ENCODE measurements around the gene INSIG1. TPM values are rescaled to one million over a fixed set of nuclear protein-coding genes. Genes with fewer than 3 reads are reported as not detected.

INSIG1 gene
- total RNA-seq, 1 experiment from 2014 or later = 53.4 TPM

DNA sequence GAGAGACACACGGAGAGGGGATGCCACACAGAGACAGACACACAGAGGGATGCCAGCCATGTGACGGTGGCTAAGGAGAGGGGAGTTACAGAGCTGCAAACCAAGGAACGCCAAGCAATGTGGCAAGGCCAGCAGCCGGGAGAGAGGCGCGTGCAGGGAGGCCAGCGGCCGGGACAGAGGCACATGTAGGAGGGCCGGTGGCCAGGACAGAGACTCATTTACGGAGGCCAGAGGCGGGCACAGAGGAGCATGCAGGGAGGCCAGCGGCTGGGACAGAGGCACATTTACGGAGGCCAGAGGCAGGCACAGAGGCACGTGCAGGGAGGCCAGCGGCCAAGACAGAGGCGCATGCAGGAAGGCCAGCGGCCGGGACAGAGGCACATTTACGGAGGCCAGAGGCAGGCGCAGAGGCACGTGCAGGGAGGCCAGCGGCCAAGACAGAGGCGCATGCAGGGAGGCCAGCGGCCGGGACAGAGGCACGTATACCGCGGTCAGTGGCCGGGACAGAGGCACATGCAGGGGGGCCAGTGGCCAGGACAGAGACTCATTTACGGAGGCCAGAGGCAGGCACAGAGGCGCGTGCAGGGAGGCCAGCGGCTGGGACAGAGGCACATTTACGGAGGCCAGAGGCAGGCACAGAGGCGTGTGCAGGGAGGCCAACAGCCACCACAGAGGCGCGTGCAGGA, 40.4 kb downstream of the INSIG1 start:
- no peak for DNase-seq (ENCODE audit: low spot score)
- intact Hi-C loops (cut with micrococcal nuclease; ENCODE audit: unreplicated experiment) = no loop called here
- TF ChIP-seq EZH2 (IDR thresholded peaks at IDR 0.05; ENCODE audit: borderline replicate concordance, low read depth, low read length, poor library complexity, severe bottlenecking) = no peak
- TF ChIP-seq, protein P1, sequence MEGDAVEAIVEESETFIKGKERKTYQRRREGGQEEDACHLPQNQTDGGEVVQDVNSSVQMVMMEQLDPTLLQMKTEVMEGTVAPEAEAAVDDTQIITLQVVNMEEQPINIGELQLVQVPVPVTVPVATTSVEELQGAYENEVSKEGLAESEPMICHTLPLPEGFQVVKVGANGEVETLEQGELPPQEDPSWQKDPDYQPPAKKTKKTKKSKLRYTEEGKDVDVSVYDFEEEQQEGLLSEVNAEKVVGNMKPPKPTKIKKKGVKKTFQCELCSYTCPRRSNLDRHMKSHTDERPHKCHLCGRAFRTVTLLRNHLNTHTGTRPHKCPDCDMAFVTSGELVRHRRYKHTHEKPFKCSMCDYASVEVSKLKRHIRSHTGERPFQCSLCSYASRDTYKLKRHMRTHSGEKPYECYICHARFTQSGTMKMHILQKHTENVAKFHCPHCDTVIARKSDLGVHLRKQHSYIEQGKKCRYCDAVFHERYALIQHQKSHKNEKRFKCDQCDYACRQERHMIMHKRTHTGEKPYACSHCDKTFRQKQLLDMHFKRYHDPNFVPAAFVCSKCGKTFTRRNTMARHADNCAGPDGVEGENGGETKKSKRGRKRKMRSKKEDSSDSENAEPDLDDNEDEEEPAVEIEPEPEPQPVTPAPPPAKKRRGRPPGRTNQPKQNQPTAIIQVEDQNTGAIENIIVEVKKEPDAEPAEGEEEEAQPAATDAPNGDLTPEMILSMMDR (conservative IDR thresholded peaks at IDR 0.05; ENCODE audit: low read depth, low read length) = no peak
- Histone ChIP-seq H3K4me3 (ENCODE audit: low read depth, low read length, poor library complexity, severe bottlenecking) (no peak overlapping the region), H3K4me1 (ENCODE audit: insufficient read depth, low read length, poor library complexity, severe bottlenecking) (no peaks in the 10 kb centered on the region), H3K9me3 (ENCODE audit: low read depth, low read length, poor library complexity, severe bottlenecking) (no peaks in the 10 kb centered on the region), H3K36me3 (ENCODE audit: insufficient read depth, low read length, poor library complexity, severe bottlenecking) (no peaks in the 10 kb centered on the region), H3K27me3 (replicated peaks; ENCODE audit: insufficient read depth, low read depth, low read length, poor library complexity) (peaks cover 35% of the 10 kb centered on the region), H3K27ac (ENCODE audit: low read depth, low read length, poor library complexity, severe bottlenecking) (no peak overlapping the region)
- ChIA-PET POLR2A (ENCODE audit: low non-redundant PET) (no interaction called here), CTCF (no interaction called here)
- BruUV-seq (replicated peaks) = no TSS peak

DNA sequence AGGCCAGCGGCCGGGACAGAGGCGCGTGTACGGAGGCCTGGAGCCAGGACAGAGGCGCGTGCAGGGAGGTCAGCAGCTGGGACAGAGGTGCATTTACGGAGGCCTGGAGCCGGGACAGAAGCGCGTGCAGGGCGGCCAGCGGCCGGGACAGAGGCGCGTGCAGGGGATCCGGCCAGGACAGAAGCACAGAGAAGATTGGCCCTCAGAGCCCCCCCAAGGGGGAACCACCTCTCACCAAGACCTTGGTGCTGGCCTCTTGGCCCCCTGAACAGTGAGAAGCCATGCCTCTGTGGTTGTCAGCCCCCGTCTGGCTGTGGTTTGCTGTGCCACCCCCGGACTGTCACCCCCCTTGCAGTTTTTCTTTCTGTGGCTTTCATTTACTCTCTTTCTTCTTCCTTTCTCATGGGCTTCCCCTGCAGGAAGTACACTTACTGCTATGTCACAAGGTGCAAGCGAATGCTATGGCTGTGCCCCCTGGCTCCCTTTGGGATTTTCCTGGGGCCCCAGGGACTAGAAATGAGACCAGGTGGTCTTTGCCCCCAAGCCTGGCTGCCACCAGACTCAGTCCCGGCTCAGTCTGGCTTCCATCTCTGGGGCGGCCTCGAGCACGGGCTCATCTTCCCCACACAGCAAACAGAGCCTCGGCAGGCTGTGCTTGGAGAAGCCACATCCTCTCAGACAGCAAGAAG, 41.1 kb downstream of the INSIG1 start:
- POLR2A ChIA-PET (ENCODE audit: low non-redundant PET) = no interaction called here
- H3K9me3 ChIP-seq (ENCODE audit: low read depth, low read length, poor library complexity, severe bottlenecking) = no peaks in the 10 kb centered on the region
- intact Hi-C loops (cut with micrococcal nuclease; ENCODE audit: unreplicated experiment) = no loop called here

GRCh38 chr7:155339474-155339873, 41.8 kb downstream of the INSIG1 start:
- Histone ChIP-seq H3K36me3 (ENCODE audit: insufficient read depth, low read length, poor library complexity, severe bottlenecking) (no peaks in the 10 kb centered on the region), H3K9me3 (ENCODE audit: low read depth, low read length, poor library complexity, severe bottlenecking) (no peaks in the 10 kb centered on the region), H3K4me1 (ENCODE audit: insufficient read depth, low read length, poor library complexity, severe bottlenecking) (peaks cover 2% of the 10 kb centered on the region), H3K27ac (ENCODE audit: low read depth, low read length, poor library complexity, severe bottlenecking) (no peak overlapping the region), H3K4me3 (ENCODE audit: low read depth, low read length, poor library complexity, severe bottlenecking) (no peak overlapping the region), H3K27me3 (replicated peaks; ENCODE audit: insufficient read depth, low read depth, low read length, poor library complexity) (peaks cover 22% of the 10 kb centered on the region)
- intact Hi-C loops (cut with micrococcal nuclease; ENCODE audit: unreplicated experiment) = no loop called here
- POLR2A ChIA-PET (ENCODE audit: low non-redundant PET) = no interaction called here
- no peak for DNase-seq (ENCODE audit: low spot score)
- TF ChIP-seq EZH2 (IDR thresholded peaks at IDR 0.05; ENCODE audit: borderline replicate concordance, low read depth, low read length, poor library complexity, severe bottlenecking) = no peak
- TF ChIP-seq, protein P1 (conservative IDR thresholded peaks at IDR 0.05; ENCODE audit: low read depth, low read length) = no peak
- CTCF ChIA-PET = no interaction called here
- BruUV-seq (replicated peaks) = no TSS peak

More for the DNA sequence above, 41.1 kb downstream of the INSIG1 start:
- H3K27ac ChIP-seq (ENCODE audit: low read depth, low read length, poor library complexity, severe bottlenecking) = no peak overlapping the region
- no peak for TF ChIP-seq EZH2 (IDR thresholded peaks at IDR 0.05; ENCODE audit: borderline replicate concordance, low read depth, low read length, poor library complexity, severe bottlenecking)
- TF ChIP-seq, protein P1 (conservative IDR thresholded peaks at IDR 0.05; ENCODE audit: low read depth, low read length) = no peak
- DNase-seq (ENCODE audit: low spot score) = no peak
- H3K4me3 ChIP-seq (ENCODE audit: low read depth, low read length, poor library complexity, severe bottlenecking) = no peak overlapping the region
- peaks cover 28% of the 10 kb centered on the region for H3K27me3 ChIP-seq (replicated peaks; ENCODE audit: insufficient read depth, low read depth, low read length, poor library complexity)
- no peaks in the 10 kb centered on the region for H3K36me3 ChIP-seq (ENCODE audit: insufficient read depth, low read length, poor library complexity, severe bottlenecking)
- BruUV-seq (replicated peaks) = no TSS peak
- CTCF ChIA-PET = no interaction called here
- H3K4me1 ChIP-seq (ENCODE audit: insufficient read depth, low read length, poor library complexity, severe bottlenecking) = no peaks in the 10 kb centered on the region
